Neutrophil (primary cell): ENCODE results near the gene NIM1K.
"Not testable (repeated sequence)": the region's sequence is repeated elsewhere in the genome, so short reads cannot be mapped to it uniquely, and the experiment has no call there.

Experiments used
- H3K27ac ChIP-seq: fragments of 200-600 bp; sonication (generic); 2 replicates; pipeline ENCODE4 v1.5.1; 2016; ENCODE audit warnings: mild to moderate bottlenecking, moderate library complexity
- H3K27me3 ChIP-seq: fragments of 200-600 bp; sonication (generic); 2 replicates; pipeline ENCODE4 v1.6.0; 2016; ENCODE audit warnings: mild to moderate bottlenecking
- H3K36me3 ChIP-seq: fragments of 200-600 bp; sonication (generic); 2 replicates; pipeline ENCODE4 v1.5.1; 2017
- H3K4me1 ChIP-seq, 2 experiments: fragments of 200-600 bp in 1 of 2; sonication (generic) in 1 of 2; 1 replicate in 1 of 2; 2 replicates in 1 of 2; pipeline versions ENCODE4 v1.5.1 to v1.6.1; 2013 to 2016; ENCODE audit warnings: low read depth in 1 of 2, low read length in 1 of 2, mild to moderate bottlenecking in 1 of 2, moderate library complexity in 1 of 2; ENCODE audit not compliant: control insufficient read depth in 1 of 2, insufficient read depth in 1 of 2
- H3K4me3 ChIP-seq, 2 experiments: fragments of 200-600 bp in 1 of 2; sonication (generic) in 1 of 2; 1 replicate in 1 of 2; 2 replicates in 1 of 2; pipeline ENCODE4 v1.5.1; 2013 to 2016; ENCODE audit warnings: low read depth in 1 of 2, low read length in 1 of 2, mild to moderate bottlenecking in 1 of 2, moderate library complexity in 1 of 2
- H3K9me3 ChIP-seq: fragments of 200-600 bp; sonication (generic); 2 replicates; pipeline ENCODE4 v1.5.1; 2016
- CTCF ChIP-seq: fragments of 200-600 bp; sonication (generic); IDR thresholded peaks from 2 replicates; pipeline ENCODE4 v1.5.1; 2016; ENCODE audit warnings: antibody characterized with exemption

The NIM1K gene

GRCh38 chr5:43195670-43196265 is 3.7 kb downstream of the NIM1K start:
- no peak for TF ChIP-seq CTCF
- no peak overlapping the region for H3K27ac ChIP-seq
- no peaks in the 10 kb centered on the region for H3K9me3 ChIP-seq

DNA sequence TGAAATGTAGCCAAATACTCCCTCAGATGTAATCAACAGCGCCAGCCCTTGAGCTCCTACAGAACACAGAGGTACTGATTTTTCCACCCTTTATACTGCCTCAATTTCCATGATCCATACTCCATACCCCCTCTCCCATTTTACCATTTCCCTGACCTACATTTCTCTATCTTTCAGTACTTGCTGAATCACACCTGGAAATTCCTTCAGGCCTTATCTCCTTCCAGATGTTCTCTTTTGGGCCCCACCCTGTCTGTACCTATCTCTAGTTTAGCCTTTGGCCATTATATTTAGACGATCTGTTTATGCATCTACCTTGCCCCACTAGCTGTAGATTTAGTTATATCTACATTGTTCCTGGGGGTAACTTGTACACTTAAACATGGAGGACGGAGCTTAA is 5.5 kb downstream of the NIM1K start:
- TF ChIP-seq CTCF = no peak
- H3K27ac ChIP-seq = no peak overlapping the region
- peaks cover 22 to 37% of the 10 kb centered on the region in 2 experiments for H3K4me1 ChIP-seq
- H3K36me3 ChIP-seq = no peaks in the 10 kb centered on the region
- peaks cover 28% of the 10 kb centered on the region for H3K27me3 ChIP-seq
- no peaks in the 10 kb centered on the region for H3K9me3 ChIP-seq
- H3K4me3 ChIP-seq = no peak overlapping the region

More at GRCh38 chr5:43195670-43196265, 3.7 kb downstream of the NIM1K start:
- H3K4me1 ChIP-seq = peaks cover 30 to 41% of the 10 kb centered on the region in 2 experiments
- H3K4me3 ChIP-seq = no peak overlapping the region
- H3K36me3 ChIP-seq = no peaks in the 10 kb centered on the region
- peaks cover 45% of the 10 kb centered on the region for H3K27me3 ChIP-seq

- H3K9me3 ChIP-seq, H3K27ac ChIP-seq, H3K27me3 ChIP-seq, H3K36me3 ChIP-seq, H3K4me3 ChIP-seq: not testable (repeated sequence)
- peaks cover 7 to 19% of the 10 kb centered on the region in 2 experiments for H3K4me1 ChIP-seq
Observed at GRCh38 chr5:43201442-43201841, 9.4 kb downstream of the NIM1K start.

DNA sequence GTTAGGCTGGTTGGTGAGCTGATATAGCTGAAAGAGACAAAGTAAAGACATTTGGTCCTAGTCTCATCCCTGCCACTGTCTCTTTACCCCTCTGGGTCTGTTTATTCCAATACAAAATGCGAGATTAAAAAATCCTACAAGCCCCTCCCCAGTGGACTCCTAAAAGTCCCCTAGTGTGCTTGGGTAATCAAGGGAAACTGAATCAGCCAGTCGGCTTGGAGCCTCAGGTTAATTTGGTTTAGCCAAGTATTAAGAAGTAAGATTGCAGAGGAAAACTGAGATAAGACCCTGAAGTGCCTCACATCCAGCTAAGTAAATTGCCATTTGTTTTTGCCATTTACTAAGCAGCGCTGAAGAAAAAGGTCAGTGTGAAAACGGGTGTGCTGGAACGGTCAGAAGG is 10.4 kb downstream of the NIM1K start:
- H3K27me3 ChIP-seq = peaks cover 10% of the 10 kb centered on the region
- H3K27ac ChIP-seq = no peak overlapping the region
- H3K4me3 ChIP-seq = no peak overlapping the region
- H3K4me1 ChIP-seq = peaks cover 7 to 19% of the 10 kb centered on the region in 2 experiments
- no peaks in the 10 kb centered on the region for H3K9me3 ChIP-seq
- TF ChIP-seq CTCF = no peak
- no peaks in the 10 kb centered on the region for H3K36me3 ChIP-seq

- H3K4me3 ChIP-seq = no peak overlapping the region
- no peak for TF ChIP-seq CTCF
- H3K27ac ChIP-seq = no peak overlapping the region
- H3K36me3 ChIP-seq = no peaks in the 10 kb centered on the region
- H3K4me1 ChIP-seq = peaks cover 7 to 19% of the 10 kb centered on the region in 2 experiments
- peaks cover 15% of the 10 kb centered on the region for H3K27me3 ChIP-seq
- H3K9me3 ChIP-seq = no peaks in the 10 kb centered on the region
Observed at GRCh38 chr5:43203373-43203772, 11.3 kb downstream of the NIM1K start.

- H3K27me3 ChIP-seq = peaks cover 30% of the 10 kb centered on the region
- H3K27ac ChIP-seq = no peak overlapping the region
- H3K36me3 ChIP-seq = no peaks in the 10 kb centered on the region
- H3K9me3 ChIP-seq = no peaks in the 10 kb centered on the region
- no peak overlapping the region for H3K4me3 ChIP-seq
- TF ChIP-seq CTCF = no peak
- peaks cover 7 to 13% of the 10 kb centered on the region in 2 experiments for H3K4me1 ChIP-seq
Observed at GRCh38 chr5:43204958-43205357, 12.9 kb downstream of the NIM1K start.
